BJ (cell line): Measurements from ENCODE around the gene SCO1. TPM values are rescaled to one million over a fixed set of nuclear protein-coding genes. Genes with fewer than 3 reads are reported as not detected.
A peak's percentile ranks its signal among the peaks of the same experiment; 100 is the strongest.

ENCODE experiments used
- CTCF ChIA-PET: fragments of 350-600 bp; formaldehyde crosslinking; extraction: SDS; loops from one replicate; lab custom pipeline; 2021; ENCODE audit warnings: antibody characterized with exemption, inconsistent platforms; lab: Yijun Ruan, JAX
- POLR2A ChIA-PET: fragments of 300-600 bp; sonication (Branson Sonifier 250); formaldehyde crosslinking; extraction: SDS; loops from one replicate; lab custom pipeline; 2021; ENCODE audit warnings: antibody characterized with exemption; lab: Charles Lee
- DNase-seq: peaks from one replicate; pipeline ENCODE4 v3.0.0-alpha.2; 2011; ENCODE audit warnings: low read depth
- H3K27me3 ChIP-seq: 2 replicates; pipeline ENCODE4 v1.6.0; 2011; ENCODE audit warnings: low read length; ENCODE audit not compliant: control insufficient read depth, insufficient read depth
- H3K36me3 ChIP-seq: 2 replicates; pipeline ENCODE4 v1.5.1; 2011; ENCODE audit warnings: low read length; ENCODE audit not compliant: control insufficient read depth, insufficient read depth
- H3K4me3 ChIP-seq: 2 replicates; pipeline ENCODE4 v1.5.1; 2011; ENCODE audit warnings: low read depth, mild to moderate bottlenecking, control low read depth, low read length
- CTCF ChIP-seq: IDR thresholded peaks from 2 replicates; pipeline ENCODE4 v1.5.1; 2011; ENCODE audit warnings: low read depth, mild to moderate bottlenecking, control low read depth, inconsistent platforms, low read length, moderate library complexity; ENCODE audit not compliant: insufficient read depth
- polyA plus RNA-seq: library from polyadenylated mRNA; depleted of rRNA; stranded (reverse); fragments of >200 nt; gene quantifications from 2 replicates; pipeline ENCODE4 v1.2.3, GENCODE V29; 2011

Gene SCO1
- polyA plus RNA-seq, 1 experiment: 21.7 TPM

GRCh38 chr17:10683853-10684252 lies 13.5 kb downstream of the SCO1 start:
- ChIA-PET POLR2A (no interaction called here), CTCF (interaction anchor here (0.7 to 5.8 kb wide), 13 partner anchors 9 to 76 kb away, joined by 3 to 68 read pairs (median 4); partner anchors contain the start of genes ADPRM, SCO1 and TMEM220)
- peak; percentile 47 for TF ChIP-seq CTCF
- no peak for DNase-seq
- Histone ChIP-seq H3K4me3 (no peak overlapping the region), H3K36me3 (peaks cover 9% of the 10 kb centered on the region), H3K27me3 (no peaks in the 10 kb centered on the region)

GRCh38 chr17:10681866-10682446 lies 15.4 kb downstream of the SCO1 start:
- no peaks in the 10 kb centered on the region for H3K27me3 ChIP-seq
- no peak overlapping the region for H3K4me3 ChIP-seq
- no peak for TF ChIP-seq CTCF
- peaks cover 10% of the 10 kb centered on the region for H3K36me3 ChIP-seq
- POLR2A ChIA-PET: no interaction called here
- CTCF ChIA-PET: interaction anchor here (0.9 to 5.8 kb wide), 3 partner anchors 18 to 46 kb away, joined by 3 to 68 read pairs (median 3); no protein-coding TSS in a partner anchor
- peak; percentile 82 for DNase-seq

- peaks cover 1% of the 10 kb centered on the region; the same call in 1 of the 2 replicates for H3K36me3 ChIP-seq
- TF ChIP-seq CTCF: no peak
- ChIA-PET CTCF (interaction anchor here (1.2 to 2.8 kb wide), 3 partner anchors 9 to 28 kb away, joined by 3 to 10 read pairs (median 8); no protein-coding TSS in a partner anchor), POLR2A (no interaction called here)
- DNase-seq: no peak
- no peaks in the 10 kb centered on the region for H3K27me3 ChIP-seq
- H3K4me3 ChIP-seq: no peak overlapping the region
Observed at GRCh38 chr17:10674704-10675103, 22.6 kb downstream of the SCO1 start.

- DNase-seq: no peak
- ChIA-PET CTCF (interaction anchor here (1.0 to 2.8 kb wide), 2 partner anchors 10 to 27 kb away, joined by 4 to 10 read pairs; no protein-coding TSS in a partner anchor), POLR2A (no interaction called here)
- Histone ChIP-seq H3K27me3 (no peaks in the 10 kb centered on the region), H3K36me3 (peaks cover 1% of the 10 kb centered on the region; the same call in 1 of the 2 replicates), H3K4me3 (no peak overlapping the region)
- TF ChIP-seq CTCF: no peak
Observed at GRCh38 chr17:10673312-10673711, 24.0 kb downstream of the SCO1 start.

GRCh38 chr17:10668775-10669174 lies 28.6 kb downstream of the SCO1 start:
- H3K4me3 ChIP-seq: no peak overlapping the region
- TF ChIP-seq CTCF: no peak
- no peaks in the 10 kb centered on the region for H3K36me3 ChIP-seq
- H3K27me3 ChIP-seq: no peaks in the 10 kb centered on the region
- ChIA-PET CTCF (interaction anchor here (1.0 kb wide), 1 partner anchor 12 kb away, joined by 3 read pairs; the partner anchor contains the start of gene MYH3), POLR2A (no interaction called here)
- DNase-seq: peak; percentile 51
